ENCODE results near the gene OXCT2. TPM values are rescaled to one million over a fixed set of nuclear protein-coding genes. Genes with fewer than 3 reads are reported as not detected.
"Not testable (repeated sequence)": the region's sequence is repeated elsewhere in the genome, so short reads cannot be mapped to it uniquely, and the experiment has no call there.

Gene OXCT2
- total RNA-seq, 6 donors from 2014 or later, result 0.46 to 2.8 (median 0.94) TPM; not detected in 2

DNA sequence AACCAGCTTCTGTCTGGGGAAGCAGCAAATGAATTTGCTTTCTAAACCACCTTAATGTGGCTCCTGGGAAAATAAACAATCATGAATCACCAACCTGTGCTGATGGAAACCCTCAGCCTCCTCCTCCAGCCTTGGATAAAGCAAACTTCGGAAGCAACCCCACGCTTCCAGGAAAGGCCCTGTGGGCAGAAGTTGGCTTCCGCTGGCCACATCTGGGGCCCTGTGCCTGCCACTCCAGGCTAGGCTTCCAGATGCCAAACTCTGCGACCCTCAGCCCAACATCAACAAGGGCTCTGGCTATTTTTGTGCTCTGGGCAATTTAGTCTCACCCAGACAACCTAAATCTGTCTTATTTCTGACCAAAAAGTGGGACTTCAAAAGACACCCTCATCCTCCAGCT, 6.2 kb upstream of the OXCT2 start:
- no peaks in the 10 kb centered on the region for H3K36me3 ChIP-seq
- no peak overlapping the region for H3K27ac ChIP-seq
- no peaks in the 10 kb centered on the region for H3K27me3 ChIP-seq
- DNase-seq, result peak in 1 of 2 donors; percentile 3
- no peaks in the 10 kb centered on the region for H3K4me1 ChIP-seq
- H3K4me3 ChIP-seq, result no peak overlapping the region
- no peak for ATAC-seq (ENCODE audit: low FRiP score in 2 of 2)
- no peaks in the 10 kb centered on the region for H3K9me3 ChIP-seq
- TF ChIP-seq, protein P1, sequence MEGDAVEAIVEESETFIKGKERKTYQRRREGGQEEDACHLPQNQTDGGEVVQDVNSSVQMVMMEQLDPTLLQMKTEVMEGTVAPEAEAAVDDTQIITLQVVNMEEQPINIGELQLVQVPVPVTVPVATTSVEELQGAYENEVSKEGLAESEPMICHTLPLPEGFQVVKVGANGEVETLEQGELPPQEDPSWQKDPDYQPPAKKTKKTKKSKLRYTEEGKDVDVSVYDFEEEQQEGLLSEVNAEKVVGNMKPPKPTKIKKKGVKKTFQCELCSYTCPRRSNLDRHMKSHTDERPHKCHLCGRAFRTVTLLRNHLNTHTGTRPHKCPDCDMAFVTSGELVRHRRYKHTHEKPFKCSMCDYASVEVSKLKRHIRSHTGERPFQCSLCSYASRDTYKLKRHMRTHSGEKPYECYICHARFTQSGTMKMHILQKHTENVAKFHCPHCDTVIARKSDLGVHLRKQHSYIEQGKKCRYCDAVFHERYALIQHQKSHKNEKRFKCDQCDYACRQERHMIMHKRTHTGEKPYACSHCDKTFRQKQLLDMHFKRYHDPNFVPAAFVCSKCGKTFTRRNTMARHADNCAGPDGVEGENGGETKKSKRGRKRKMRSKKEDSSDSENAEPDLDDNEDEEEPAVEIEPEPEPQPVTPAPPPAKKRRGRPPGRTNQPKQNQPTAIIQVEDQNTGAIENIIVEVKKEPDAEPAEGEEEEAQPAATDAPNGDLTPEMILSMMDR (IDR thresholded peaks at IDR 0.05), result no peak
- TF ChIP-seq POLR2AphosphoS5 (IDR thresholded peaks at IDR 0.05), result no peak
- TF ChIP-seq POLR2A (IDR thresholded peaks at IDR 0.05), result no peak
- TF ChIP-seq EP300 (IDR thresholded peaks at IDR 0.05), result no peak
- WGBS, 2 donors, result 95% methylated on average over 4 of the region's 4 CpGs; no CpG with 5 or more reads in 1 of the 2 donors

DNA sequence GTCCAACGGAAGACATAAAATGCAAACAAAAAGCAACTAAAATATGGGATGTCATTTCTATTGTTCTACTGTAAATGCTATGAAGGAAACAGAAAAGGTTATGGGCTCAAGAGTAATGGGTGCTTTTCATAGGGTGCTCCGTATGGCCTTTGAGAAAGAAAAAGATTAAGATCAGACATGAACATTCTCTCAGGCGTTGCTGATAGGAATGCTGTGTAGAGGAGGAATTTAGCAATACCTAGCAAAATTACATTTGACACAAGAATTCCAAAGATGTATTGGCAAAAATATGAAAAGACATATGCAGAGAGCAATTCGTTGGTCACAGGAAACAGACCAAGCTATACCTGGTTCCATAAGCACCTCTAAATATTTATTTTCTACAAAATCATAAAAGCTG, 5.7 kb upstream of the OXCT2 start:
- Histone ChIP-seq H3K27ac (no peak overlapping the region), H3K36me3 (no peaks in the 10 kb centered on the region), H3K4me1 (no peaks in the 10 kb centered on the region), H3K4me3 (no peak overlapping the region), H3K9me3 (no peaks in the 10 kb centered on the region), H3K27me3 (no peaks in the 10 kb centered on the region)
- 71 to 76% methylated on average over 4 of the region's 4 CpGs for WGBS, 2 donors
- no peak for TF ChIP-seq EP300 (IDR thresholded peaks at IDR 0.05)
- ATAC-seq (ENCODE audit: low FRiP score in 2 of 2), result no peak
- DNase-seq, result no peak

DNA sequence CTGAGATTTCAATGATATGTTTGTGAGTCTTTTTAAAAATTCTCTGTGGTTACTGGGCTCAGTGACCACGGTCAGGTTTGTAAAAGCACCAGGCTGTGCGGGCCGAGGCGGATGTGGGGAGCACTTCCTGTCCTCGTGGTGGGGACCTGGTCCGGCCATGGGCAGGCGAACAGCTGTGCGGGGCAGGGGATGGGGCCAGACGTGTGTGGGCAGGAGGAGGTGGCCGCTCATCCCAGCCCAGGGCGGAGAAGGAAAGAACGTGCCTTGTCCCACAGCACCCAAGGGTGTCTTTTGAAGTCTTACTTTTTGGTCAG, 5.2 kb upstream of the OXCT2 start:
- no peaks in the 10 kb centered on the region for H3K36me3 ChIP-seq
- no peak for TF ChIP-seq EP300 (IDR thresholded peaks at IDR 0.05)
- TF ChIP-seq, protein P1 (IDR thresholded peaks at IDR 0.05), result no peak
- TF ChIP-seq POLR2AphosphoS5 (IDR thresholded peaks at IDR 0.05), result no peak
- TF ChIP-seq POLR2A (IDR thresholded peaks at IDR 0.05), result no peak
- DNase-seq (peak in 1 of 2 donors; percentile 64), ATAC-seq (ENCODE audit: low FRiP score in 2 of 2) (no peak)
- no peak overlapping the region for H3K4me3 ChIP-seq
- WGBS, 2 donors, result 47 to 61% methylated on average over 12 of the region's 12 CpGs
- H3K27me3 ChIP-seq, result no peaks in the 10 kb centered on the region
- no peaks in the 10 kb centered on the region for H3K9me3 ChIP-seq
- no peaks in the 10 kb centered on the region for H3K4me1 ChIP-seq
- H3K27ac ChIP-seq, result no peak overlapping the region

DNA sequence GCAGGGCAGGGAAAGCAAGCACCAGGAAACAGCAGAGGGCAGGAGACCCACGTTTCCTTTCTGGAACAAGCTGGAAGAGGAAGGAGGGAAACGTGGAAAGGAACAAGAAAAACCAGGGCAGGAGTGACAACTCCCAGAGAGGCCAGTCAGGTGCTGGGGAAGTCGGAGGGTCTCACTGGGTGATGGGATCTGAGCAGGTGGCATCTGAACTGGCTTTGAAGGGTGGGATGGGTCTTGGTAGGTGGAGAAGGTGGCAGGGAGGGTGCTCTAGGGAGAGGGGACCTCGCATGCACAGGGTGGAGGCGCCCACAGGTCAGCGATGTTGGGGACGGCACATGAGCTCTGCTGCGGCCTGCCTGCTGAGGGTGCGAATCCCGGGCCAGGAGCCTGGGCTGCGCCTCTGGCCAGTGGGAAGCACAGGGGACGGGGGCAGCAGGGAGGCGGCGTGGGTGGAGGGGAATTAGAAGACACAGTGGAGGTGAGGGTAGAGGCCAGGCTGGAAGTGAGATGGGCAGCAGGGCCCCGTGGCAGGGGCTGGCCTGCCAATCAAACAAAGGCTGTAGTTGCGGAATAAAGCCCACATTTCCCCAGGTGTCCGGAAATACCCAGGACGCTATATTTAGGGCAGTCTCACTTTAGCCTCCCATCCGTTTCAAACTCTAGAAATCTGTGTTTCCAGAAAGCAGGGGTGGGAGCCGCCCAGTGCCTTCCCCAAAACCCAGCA, 4.7 kb upstream of the OXCT2 start:
- not testable (repeated sequence) for H3K9me3 ChIP-seq, H3K36me3 ChIP-seq, H3K27ac ChIP-seq, H3K4me1 ChIP-seq, H3K27me3 ChIP-seq, H3K4me3 ChIP-seq
- 58 to 68% methylated on average over 8 to 9 of the region's 20 CpGs for whole genome bisulfite sequencing, 2 donors
- peak in 1 of 2 donors; percentile 57 for DNase-seq
- peak in 1 of 2 donors; percentile 17 for ATAC-seq (ENCODE audit: low FRiP score in 2 of 2)

GRCh38 chr1:39775141-39775540, 4.0 kb upstream of the OXCT2 start:
- H3K27me3 ChIP-seq; H3K4me1 ChIP-seq; H3K4me3 ChIP-seq; H3K9me3 ChIP-seq; ATAC-seq (ENCODE audit: low FRiP score in 2 of 2); H3K36me3 ChIP-seq; H3K27ac ChIP-seq: not testable (repeated sequence)
- 84 to 93% methylated on average over 4 to 11 of the region's 11 CpGs for WGBS, 2 donors
- DNase-seq, result peak in 1 of 2 donors; percentile 50

DNA sequence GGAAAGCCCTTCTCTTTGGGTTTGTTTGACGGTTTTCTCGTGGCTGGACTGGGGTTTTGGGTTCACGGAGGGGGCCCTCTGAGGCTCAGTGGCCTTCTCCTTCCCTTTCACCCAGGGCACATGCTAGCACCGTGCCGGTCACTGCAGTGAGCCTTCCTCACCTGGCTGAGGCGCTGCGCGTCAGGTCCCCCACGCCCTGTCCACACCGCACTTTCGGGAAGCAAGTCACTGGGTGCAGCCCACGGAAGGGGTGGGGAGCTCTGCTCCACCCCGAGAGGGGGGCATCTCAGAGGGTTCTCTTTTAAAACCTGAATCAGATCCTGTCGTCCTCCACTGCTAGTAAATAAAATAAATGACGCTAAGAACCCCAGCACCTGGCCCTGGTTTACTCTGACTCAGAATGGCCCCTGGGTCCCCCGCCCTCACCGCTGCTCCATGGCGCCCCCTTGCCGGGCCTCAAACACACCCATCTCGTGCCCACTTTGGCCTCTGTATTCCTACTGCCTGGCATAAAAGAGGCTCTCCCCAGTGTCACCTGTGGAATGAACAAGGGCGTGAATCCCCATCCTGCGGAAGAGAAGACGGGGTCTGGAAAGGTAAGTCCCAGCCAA, 2.3 kb upstream of the OXCT2 start:
- H3K27me3 ChIP-seq; H3K9me3 ChIP-seq; H3K4me1 ChIP-seq; H3K36me3 ChIP-seq; DNase-seq; H3K4me3 ChIP-seq; H3K27ac ChIP-seq; ATAC-seq (ENCODE audit: low FRiP score in 2 of 2): not testable (repeated sequence)
- no CpG with 5 or more reads among the region's 23 CpGs for WGBS, 2 donors

DNA sequence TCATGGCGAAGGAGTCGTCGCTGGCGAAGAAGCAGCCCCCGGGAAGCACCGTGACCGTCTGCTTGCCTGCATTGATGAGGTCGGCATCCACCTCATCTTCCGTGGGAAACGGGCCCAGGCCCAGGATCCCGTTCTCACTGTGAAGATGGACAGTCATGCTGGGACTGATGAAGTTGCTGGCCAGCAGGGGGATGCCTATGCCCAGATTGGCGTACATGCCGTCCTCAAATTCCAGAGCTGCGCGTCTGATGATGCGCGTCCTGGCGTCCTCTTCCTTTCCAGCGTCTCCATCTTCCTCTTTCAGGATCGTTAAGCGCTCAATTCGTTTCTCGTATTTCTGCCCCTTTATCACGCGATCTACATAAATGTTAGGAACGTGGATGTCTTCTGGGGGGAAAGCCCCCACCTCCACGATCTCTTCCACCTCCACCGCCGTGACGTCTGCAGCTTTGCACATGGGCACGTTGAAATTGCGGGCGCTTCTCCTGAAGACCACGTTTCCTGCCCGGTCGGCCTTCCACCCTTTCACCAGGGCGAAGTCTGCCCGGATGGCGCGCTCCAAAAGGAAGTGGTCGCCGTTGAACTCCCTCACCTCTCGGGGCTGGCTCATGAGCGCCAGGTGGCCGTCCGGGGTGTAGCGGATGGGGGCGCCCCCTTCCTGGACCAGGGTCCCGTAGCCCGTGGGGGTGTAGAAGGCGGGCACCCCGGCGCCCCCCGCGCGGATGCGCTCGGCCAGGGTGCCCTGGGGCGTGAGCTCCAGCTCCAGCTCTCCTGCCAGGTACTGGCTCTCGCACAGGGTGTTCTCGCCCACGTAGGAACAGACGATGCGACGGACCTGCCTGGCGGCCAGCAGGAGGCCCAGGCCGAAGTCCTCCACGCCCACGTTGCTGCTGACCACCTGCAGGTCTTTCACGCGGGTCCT, 787 bp downstream of the OXCT2 start:
- H3K27ac ChIP-seq, H3K27me3 ChIP-seq, H3K4me1 ChIP-seq, DNase-seq, H3K9me3 ChIP-seq, H3K4me3 ChIP-seq, H3K36me3 ChIP-seq: not testable (repeated sequence)
- ATAC-seq (ENCODE audit: low FRiP score in 2 of 2), result peak in 1 of 2 donors; percentile 8
- WGBS, 2 donors, result 9 to 17% methylated on average over 12 to 19 of the region's 71 CpGs

GRCh38 chr1:39769502-39769901, 1.6 kb downstream of the OXCT2 start:
- DNase-seq, result peak in 1 of 2 donors; percentile 63
- H3K4me1 ChIP-seq, H3K9me3 ChIP-seq, H3K27me3 ChIP-seq, H3K4me3 ChIP-seq, H3K36me3 ChIP-seq, H3K27ac ChIP-seq: not testable (repeated sequence)
- peak in 1 of 2 donors; percentile 25 for ATAC-seq (ENCODE audit: low FRiP score in 2 of 2)
- WGBS, 2 donors, result 76 to 90% methylated on average over 2 to 8 of the region's 19 CpGs

DNA sequence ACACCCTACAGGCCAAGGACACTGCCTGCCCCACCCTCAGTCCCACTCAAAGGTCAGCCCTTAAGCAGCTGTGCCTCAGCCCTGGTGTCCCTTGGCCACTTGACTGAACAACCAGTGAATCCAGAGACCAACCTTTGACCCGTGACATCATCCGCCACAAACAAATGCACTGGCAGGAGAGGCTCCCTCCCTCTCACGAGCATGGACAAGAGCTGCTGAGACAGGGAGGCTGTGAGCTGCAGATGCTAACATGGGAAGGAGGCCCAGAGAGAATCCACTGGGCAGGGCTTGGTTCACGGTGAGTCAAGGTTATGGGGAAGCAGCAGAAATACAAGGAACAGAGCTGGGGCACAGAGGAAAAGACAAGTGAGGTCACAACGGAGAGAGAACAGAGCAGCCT, 4.7 kb downstream of the OXCT2 start:
- not testable (repeated sequence) for DNase-seq; H3K27ac ChIP-seq; H3K4me1 ChIP-seq; H3K9me3 ChIP-seq; ATAC-seq (ENCODE audit: low FRiP score in 2 of 2); H3K4me3 ChIP-seq; H3K36me3 ChIP-seq; H3K27me3 ChIP-seq
- 60 to 67% methylated on average over 1 of the region's 5 CpGs for WGBS, 2 donors

DNA sequence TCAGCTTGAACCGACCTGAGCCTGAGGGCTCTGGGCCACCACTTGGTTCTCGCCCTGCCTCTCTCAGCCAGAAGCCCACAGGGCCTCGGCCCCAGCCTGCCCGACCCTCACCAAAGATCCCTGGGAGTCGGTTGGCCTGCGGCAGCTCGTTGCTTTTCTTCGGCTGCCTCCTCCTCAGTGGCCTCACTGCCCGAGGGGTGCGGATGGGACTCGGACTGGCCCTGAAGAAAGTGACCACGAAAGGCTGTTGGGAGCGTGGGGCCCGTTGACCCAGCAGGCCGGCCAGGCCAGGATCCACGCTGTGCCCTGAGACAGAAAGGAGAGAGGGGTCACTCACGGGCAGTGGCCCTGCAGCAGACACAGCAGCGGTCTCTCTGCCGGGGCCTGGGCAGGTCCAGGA, 6.6 kb downstream of the OXCT2 start:
- H3K4me3 ChIP-seq, H3K9me3 ChIP-seq, H3K36me3 ChIP-seq, H3K4me1 ChIP-seq, H3K27me3 ChIP-seq, H3K27ac ChIP-seq: not testable (repeated sequence)
- peak; percentile 4 to 9 for ATAC-seq (ENCODE audit: low FRiP score in 2 of 2)
- peak in 1 of 2 donors; percentile 50 for DNase-seq
- WGBS, 2 donors, result no CpG with 5 or more reads among the region's 19 CpGs
